HepG2 (cell line): ENCODE data around the gene TAL2. TPM values are rescaled to one million over a fixed set of nuclear protein-coding genes. Genes with fewer than 3 reads are reported as not detected.

Source experiments
- ATF4 ChIP-seq, 2 experiments: fragments of 450-650 bp in 1 of 2; sonication (generic) in 1 of 2; formaldehyde crosslinking; IDR thresholded peaks; 2 replicates each; pipeline versions ENCODE4 v1.5.0 to v1.8.0; 2020 to 2022; ENCODE audit warnings: mild to moderate bottlenecking in 1 of 2, missing genetic modification reagents in 1 of 2
- NFIC ChIP-seq: IDR thresholded peaks from 2 replicates; pipeline ENCODE4 v1.6.1; 2012; ENCODE audit warnings: mild to moderate bottlenecking, low read length, inconsistent platforms
- RFX1 ChIP-seq: fragments of 450-650 bp; IDR thresholded peaks from 2 replicates; pipeline ENCODE4 v1.6.1; 2017
- TBP ChIP-seq: sonication (generic); formaldehyde crosslinking; IDR thresholded peaks from 2 replicates; pipeline ENCODE4 v1.5.0; 2020; ENCODE audit warnings: missing genetic modification reagents
- ZKSCAN8 ChIP-seq: IDR thresholded peaks from 2 replicates; pipeline ENCODE4 v1.6.1; 2016; ENCODE audit warnings: borderline replicate concordance, missing genetic modification reagents, missing compliant biosample characterization
- ZNF160 ChIP-seq: sonication (generic); formaldehyde crosslinking; IDR thresholded peaks from 2 replicates; pipeline ENCODE4 v1.8.0; 2022; ENCODE audit warnings: mild to moderate bottlenecking, inconsistent platforms, missing genetic modification reagents
- ZNF333 ChIP-seq: sonication (generic); formaldehyde crosslinking; IDR thresholded peaks from 2 replicates; pipeline ENCODE4 v1.4.0; 2020; ENCODE audit warnings: mild to moderate bottlenecking, missing genetic modification reagents, borderline replicate concordance
- ZNF407 ChIP-seq: sonication (generic); formaldehyde crosslinking; IDR thresholded peaks from one replicate; pipeline ENCODE4 v1.5.1; 2020; ENCODE audit warnings: mild to moderate bottlenecking, missing genetic modification reagents; ENCODE audit errors: not compliant biosample characterization
- ZNF629 ChIP-seq: sonication (generic); formaldehyde crosslinking; conservative IDR thresholded peaks from 2 replicates; pipeline ENCODE4 v1.5.0; 2020; ENCODE audit warnings: missing genetic modification reagents
- ZNF670 ChIP-seq: sonication (generic); formaldehyde crosslinking; IDR thresholded peaks from 2 replicates; pipeline ENCODE4 v1.8.0; 2022; ENCODE audit warnings: mild to moderate bottlenecking, missing genetic modification reagents, borderline replicate concordance
- ZNF7 ChIP-seq: IDR thresholded peaks from 2 replicates; pipeline ENCODE4 v1.6.1; 2016; ENCODE audit warnings: missing biosample characterization, missing genetic modification reagents
- ZNF782 ChIP-seq: sonication (generic); formaldehyde crosslinking; IDR thresholded peaks from 2 replicates; pipeline ENCODE4 v1.4.0; 2020; ENCODE audit warnings: missing genetic modification reagents, mild to moderate bottlenecking, borderline replicate concordance
- polyA plus RNA-seq, 8 experiments: library from polyadenylated mRNA; depleted of rRNA in 3 of 8; stranded (reverse) in 7 of 8; unstranded in 1 of 8; fragments of >200 nt; fragmentation: Illumina TruSeq in 4 of 8; extraction: Trizol in 4 of 8; gene quantifications; 2 replicates each; pipeline versions ENCODE4 v1.2.1 to v1.2.3, GENCODE V29; 2011 to 2016; ENCODE audit warnings: low read depth in 4 of 8, missing spikeins in 1 of 8, mixed read lengths in 1 of 8; ENCODE audit not compliant: insufficient read depth in 1 of 8
- total RNA-seq, 5 experiments: library from RNA; depleted of rRNA; stranded (reverse); fragments of >200 nt; fragmentation: Illumina TruSeq; extraction: Trizol; gene quantifications; 2 replicates each; pipeline ENCODE4 v1.2.3, GENCODE V29; 2016; ENCODE audit warnings: low read depth in 1 of 5
- TF ChIP-seq, protein P1 (sequence below): sonication (generic); formaldehyde crosslinking; IDR thresholded peaks from 2 replicates; pipeline ENCODE4 v1.4.0; 2020; ENCODE audit warnings: low read depth, missing genetic modification reagents
- TF ChIP-seq, protein P2 (sequence below): sonication (generic); formaldehyde crosslinking; IDR thresholded peaks from 2 replicates; pipeline ENCODE4 v1.4.0; 2020; ENCODE audit warnings: missing genetic modification reagents

Gene TAL2
- total and polyA plus RNA-seq, 2 of the 13 experiments (the other 11 are each of a cell fraction or from before 2014, with no cell fraction given) = 0.22 TPM; not detected in 1

- TF ChIP-seq ZNF407 (CRISPR knock-in tag) (no peak), ZNF333 (CRISPR knock-in tag) (no peak), ZNF7 (CRISPR knock-in tag) (no peak), RFX1 (no peak), ZNF670 (CRISPR knock-in tag) (no peak), TBP (no peak), NFIC (peak; percentile 64; the same call in 1 of the 2 replicates), ZKSCAN8 (CRISPR knock-in tag) (no peak), ATF4 (CRISPR knock-in tag; IDR thresholded peaks at IDR 0.05) (no peak), ZNF782 (no peak), ZNF629 (peak; percentile 86), ZNF160 (CRISPR knock-in tag) (no peak)
- TF ChIP-seq, protein P1, sequence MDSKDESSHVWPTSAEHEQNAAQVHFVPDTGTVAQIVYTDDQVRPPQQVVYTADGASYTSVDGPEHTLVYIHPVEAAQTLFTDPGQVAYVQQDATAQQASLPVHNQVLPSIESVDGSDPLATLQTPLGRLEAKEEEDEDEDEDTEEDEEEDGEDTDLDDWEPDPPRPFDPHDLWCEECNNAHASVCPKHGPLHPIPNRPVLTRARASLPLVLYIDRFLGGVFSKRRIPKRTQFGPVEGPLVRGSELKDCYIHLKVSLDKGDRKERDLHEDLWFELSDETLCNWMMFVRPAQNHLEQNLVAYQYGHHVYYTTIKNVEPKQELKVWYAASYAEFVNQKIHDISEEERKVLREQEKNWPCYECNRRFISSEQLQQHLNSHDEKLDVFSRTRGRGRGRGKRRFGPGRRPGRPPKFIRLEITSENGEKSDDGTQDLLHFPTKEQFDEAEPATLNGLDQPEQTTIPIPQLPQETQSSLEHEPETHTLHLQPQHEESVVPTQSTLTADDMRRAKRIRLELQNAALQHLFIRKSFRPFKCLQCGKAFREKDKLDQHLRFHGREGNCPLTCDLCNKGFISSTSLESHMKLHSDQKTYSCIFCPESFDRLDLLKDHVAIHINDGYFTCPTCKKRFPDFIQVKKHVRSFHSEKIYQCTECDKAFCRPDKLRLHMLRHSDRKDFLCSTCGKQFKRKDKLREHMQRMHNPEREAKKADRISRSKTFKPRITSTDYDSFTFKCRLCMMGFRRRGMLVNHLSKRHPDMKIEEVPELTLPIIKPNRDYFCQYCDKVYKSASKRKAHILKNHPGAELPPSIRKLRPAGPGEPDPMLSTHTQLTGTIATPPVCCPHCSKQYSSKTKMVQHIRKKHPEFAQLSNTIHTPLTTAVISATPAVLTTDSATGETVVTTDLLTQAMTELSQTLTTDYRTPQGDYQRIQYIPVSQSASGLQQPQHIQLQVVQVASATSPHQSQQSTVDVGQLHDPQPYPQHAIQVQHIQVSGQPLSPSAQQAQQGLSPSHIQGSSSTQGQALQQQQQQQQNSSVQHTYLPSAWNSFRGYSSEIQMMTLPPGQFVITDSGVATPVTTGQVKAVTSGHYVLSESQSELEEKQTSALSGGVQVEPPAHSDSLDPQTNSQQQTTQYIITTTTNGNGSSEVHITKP (CRISPR knock-in tag) = no peak
- TF ChIP-seq, protein P2, sequence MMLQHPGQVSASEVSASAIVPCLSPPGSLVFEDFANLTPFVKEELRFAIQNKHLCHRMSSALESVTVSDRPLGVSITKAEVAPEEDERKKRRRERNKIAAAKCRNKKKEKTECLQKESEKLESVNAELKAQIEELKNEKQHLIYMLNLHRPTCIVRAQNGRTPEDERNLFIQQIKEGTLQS (CRISPR knock-in tag) = no peak
Measured at GRCh38 chr9:105679257-105680022, 17.2 kb downstream of the TAL2 start (continued).
